Esophagus squamous epithelium (tissue), 4 donors: ENCODE measurements around the gene SNX1.

Experiments
- POLR2A ChIP-seq, 4 donors: fragments of 450-650 bp; IDR thresholded peaks; one replicate each; pipeline ENCODE4 v1.6.1; 2017; ENCODE audit warnings: antibody characterized with exemption in 4 of 4, mild to moderate bottlenecking in 4 of 4, moderate library complexity in 3 of 4
- TF ChIP-seq, protein P1 (sequence below), 6 experiments: fragments of 450-650 bp in 4 of 6; fragments of 200-600 bp in 2 of 6; sonication (generic) in 2 of 6; IDR thresholded peaks; one replicate each; pipeline ENCODE4 v1.5.1; 2016 to 2019; ENCODE audit warnings: antibody characterized with exemption in 6 of 6, mild to moderate bottlenecking in 4 of 6, moderate library complexity in 4 of 6

DNA sequence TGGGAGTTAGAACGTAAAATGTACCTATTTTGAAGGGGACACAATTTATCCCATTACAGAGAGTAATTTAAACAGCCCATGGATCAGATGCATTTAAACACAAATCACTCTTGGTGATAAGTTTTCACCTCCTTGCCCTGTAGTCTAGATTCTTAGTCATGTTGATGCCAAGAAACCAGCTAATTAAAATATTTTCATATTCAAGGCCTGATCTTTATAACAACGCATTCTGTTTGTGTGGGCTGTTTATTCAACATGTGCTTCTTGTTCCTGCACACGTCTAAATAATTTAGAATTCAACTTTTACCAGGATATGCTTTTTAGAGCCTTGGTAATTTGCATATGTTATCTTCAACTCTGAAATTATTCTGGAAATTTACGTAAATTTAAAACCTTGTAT is 25.8 kb downstream of the SNX1 start:
- TF ChIP-seq POLR2A (IDR thresholded peaks at IDR 0.05): no peak
- TF ChIP-seq, protein P1, sequence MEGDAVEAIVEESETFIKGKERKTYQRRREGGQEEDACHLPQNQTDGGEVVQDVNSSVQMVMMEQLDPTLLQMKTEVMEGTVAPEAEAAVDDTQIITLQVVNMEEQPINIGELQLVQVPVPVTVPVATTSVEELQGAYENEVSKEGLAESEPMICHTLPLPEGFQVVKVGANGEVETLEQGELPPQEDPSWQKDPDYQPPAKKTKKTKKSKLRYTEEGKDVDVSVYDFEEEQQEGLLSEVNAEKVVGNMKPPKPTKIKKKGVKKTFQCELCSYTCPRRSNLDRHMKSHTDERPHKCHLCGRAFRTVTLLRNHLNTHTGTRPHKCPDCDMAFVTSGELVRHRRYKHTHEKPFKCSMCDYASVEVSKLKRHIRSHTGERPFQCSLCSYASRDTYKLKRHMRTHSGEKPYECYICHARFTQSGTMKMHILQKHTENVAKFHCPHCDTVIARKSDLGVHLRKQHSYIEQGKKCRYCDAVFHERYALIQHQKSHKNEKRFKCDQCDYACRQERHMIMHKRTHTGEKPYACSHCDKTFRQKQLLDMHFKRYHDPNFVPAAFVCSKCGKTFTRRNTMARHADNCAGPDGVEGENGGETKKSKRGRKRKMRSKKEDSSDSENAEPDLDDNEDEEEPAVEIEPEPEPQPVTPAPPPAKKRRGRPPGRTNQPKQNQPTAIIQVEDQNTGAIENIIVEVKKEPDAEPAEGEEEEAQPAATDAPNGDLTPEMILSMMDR (IDR thresholded peaks at IDR 0.05): no peak
